GM11168 (cell line): ENCODE results near the gene ZNF30.
"Not testable (repeated sequence)": the region's sequence is repeated elsewhere in the genome, so short reads cannot be mapped to it uniquely, and the experiment has no call there.

Experiments used
- in situ Hi-C: fragments of 300-500 bp; cut with MboI; formaldehyde crosslinking; loops from one replicate; pipeline ENCODE4 v1.12.0; 2022; ENCODE audit warnings: low sequenced_read_pairs; ENCODE audit not compliant: unreplicated experiment

Gene ZNF30

DNA sequence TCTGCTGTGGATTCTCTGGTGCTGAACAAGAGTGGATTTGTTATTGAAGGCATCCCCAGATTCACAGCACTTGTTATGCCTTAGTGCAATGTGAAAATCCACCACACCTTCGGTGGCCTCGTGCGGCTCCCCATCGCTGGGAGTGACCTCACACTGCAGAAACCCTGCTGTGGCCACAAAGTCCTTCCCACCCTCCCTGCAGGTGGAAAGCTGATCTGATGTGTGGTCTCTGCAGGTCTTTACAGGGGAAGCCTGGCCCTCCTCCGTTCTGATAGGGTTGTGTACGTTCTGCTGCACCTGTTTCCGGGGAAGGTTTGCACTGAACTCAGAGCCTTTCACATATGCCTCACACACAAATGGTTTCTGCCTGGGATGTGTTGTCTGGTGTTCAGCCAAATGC, 32.3 kb downstream of the ZNF30 start:
- in situ Hi-C loops: no loop called here

DNA sequence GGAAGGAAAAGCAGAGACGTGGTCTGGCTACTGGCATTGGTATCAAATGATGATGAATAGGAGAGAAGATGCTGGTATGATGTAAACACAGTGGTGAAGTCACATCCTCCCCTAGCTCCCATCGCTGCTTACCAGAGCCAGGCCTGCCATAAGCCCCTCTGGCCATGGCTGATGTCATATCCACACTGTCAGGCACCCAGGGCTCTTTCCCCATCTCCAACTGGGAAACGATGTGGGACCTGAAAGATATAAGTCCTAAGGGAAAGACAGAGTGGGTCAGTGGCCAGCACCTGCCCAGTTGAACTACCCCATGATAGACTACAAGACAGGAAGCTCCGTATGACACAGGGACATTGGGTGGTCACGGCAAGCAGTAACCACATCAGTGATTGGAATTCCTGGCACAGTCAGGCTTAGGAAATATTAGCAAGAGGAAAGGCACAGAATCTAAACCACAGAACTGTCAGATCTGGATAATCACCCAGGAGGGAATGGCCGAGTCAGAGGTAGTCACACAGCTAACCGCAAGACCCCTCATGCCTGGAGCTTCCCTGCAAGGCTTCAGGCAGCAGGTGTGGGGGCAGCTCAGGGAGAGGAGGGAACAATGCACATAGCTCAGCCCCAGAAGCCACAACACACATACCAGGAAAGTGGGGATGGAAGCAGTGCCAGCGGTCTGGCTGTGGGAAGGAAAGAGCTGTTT, 33.6 kb downstream of the ZNF30 start:
- in situ Hi-C loops: no loop called here

DNA sequence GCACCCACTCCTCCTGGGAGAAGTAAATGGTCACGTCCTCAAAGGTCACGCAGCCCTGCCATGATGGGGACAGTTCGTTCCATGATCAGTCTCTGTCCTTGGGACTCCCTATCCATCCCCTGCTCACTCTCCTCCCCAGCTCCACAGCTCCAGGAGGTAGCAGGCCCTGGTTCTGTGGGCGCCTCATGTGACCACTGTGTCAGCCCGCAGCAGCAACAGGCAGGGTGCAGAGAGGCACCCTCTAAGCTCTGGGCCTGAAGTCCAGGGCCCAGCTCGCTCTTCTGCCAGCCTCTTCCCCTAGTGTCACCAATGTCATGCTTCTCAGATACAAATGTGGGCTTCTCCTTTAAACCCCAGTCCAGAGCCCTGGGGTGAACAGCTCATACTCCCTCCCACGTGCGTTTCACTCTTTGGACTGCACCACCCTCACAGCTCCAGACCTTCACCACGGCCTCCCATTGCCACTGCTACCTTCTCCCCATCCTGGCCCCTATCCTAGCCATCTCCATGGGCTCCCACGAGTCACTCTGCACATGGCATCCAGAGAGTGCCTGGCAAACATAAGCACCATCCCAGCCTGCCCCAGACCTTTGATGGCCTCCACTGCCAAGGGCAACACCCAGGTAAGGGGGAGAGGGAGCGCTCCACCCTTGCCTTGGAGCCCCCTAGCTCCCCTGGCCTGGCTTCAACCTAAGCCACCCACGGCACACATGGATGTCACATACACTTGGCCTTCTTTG, 34.4 kb downstream of the ZNF30 start:
- in situ Hi-C loops: no loop called here

DNA sequence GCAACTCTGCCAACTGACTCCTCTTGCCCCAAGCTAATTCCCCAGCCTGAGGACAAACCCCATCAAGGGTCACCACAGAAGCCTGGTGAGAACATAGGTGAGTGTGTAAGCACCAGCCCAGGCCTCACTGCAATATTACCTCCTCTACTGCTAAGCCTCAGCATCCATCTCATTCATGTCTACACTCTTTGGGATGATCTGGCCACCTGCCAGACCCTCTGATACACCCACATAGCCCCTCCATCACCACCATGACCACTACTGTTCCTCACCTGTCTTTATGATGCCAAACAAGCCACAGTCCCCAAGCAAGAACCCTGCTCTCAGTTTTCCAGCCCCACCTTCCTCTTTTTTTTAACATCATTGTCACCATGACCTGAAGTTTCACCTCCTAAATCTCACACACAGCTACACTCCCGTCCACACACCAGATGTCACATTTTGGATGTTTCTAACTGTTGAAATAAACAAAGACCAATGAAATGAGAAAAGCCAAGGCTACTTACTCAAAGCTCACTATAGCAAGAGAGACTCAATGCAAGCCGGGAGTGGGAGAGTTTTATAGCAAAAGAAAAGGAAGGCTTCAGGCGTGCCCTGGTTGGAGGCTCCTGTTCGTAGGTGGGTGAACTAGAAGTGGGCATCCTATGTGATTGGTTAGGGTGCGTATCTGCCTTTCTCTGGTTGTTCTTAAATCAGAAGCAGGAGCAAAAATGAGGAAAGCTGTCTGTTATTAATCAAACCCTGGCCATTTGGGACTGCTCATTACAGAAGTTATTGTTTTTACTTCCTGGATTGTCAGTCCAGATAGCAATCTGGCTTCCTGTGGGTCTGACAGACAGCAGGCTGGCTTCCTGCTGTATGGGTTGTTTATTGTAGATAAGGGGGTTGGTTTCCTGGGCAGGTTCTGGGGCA, 35.3 kb downstream of the ZNF30 start:
- in situ Hi-C loops: no loop called here

DNA sequence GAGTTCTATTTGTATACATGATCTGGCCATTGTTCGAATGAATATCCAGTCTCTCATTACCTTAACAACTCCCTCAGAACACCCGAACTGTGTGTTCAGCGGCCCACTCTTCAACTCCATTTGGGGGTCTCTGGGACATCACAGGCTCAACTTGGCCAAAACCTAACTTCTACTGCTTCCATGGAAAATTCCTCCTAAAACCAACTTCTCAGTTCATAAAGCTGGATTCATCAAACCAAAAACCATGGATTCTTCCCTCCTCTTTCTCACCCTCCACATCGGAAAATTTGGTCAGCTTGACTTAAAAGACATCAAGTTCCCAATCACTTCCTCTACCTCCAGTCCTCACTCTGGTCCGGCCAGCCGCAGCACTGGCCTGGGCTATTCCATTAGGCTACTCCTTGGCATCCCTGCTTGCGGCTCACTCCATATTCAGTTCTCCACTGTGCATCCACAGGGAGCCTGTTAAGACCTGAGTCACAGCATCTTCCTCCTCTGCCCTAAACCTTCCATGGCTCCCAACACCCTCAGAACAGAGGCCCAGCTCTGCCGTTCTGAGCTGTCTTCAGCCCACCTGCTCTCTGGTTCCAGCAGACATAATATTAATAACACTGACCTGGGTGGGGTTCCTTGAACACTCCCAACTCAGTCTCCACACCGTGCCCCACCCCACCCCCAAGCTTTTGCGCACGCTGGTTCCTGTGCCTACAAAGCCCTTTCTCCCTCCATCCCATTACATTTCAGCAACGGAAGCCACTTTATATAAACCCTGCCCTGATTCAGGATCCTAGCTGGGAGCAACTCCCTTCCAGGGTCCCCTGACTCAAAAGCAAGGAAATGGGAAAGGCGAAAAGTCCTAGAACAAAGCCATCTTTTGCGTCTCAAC, 36.2 kb downstream of the ZNF30 start:
- in situ Hi-C loops: no loop called here

DNA sequence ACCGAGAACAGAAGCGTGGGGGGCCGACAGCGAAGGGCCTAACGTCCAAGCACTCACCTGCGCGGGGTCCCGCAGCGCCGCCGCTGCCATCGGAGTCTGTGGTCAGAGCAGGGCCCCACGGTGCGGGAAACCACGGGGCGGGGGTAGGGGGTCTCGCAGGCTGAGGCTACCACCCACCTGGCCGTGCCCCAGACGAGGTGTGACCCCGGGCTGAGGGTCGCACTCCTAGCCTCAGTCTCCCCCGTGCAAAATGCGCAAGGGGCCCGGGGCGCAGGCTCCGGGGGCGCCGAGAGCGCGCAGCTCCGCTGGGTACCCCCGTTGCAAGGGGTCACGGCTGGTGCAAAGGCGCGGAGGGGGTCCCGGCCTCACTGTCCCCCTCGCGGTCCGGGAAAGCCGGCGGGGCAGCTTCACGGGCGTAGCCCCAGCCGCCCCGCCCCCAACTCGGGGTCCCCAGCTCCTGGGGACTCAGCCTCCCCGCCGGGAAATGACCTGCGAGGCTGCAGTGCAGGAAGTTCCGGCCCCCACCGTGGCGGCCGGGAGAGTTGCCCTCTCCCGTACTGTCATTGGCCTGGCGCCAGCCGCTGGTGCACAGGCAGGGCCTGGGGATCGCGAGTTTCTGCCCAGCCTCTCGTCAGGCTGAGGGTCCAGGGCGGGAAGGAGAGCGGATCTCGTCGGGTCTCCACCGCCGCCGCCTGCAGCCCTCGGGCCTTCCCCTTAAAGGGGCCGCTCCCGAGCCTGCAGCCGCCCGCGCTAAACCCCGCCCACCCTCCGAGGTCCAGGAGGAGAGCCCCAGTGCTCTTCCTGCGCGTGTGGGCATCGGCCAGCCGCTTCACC, 37.1 kb downstream of the ZNF30 start, which contains the start of gene ZNF792:
ZNF792 (minus strand) TSS at position 657 of the 834 bp plus-strand sequence; CDS start at position 90, 567 bp downstream.
- in situ Hi-C loops: no loop called here

DNA sequence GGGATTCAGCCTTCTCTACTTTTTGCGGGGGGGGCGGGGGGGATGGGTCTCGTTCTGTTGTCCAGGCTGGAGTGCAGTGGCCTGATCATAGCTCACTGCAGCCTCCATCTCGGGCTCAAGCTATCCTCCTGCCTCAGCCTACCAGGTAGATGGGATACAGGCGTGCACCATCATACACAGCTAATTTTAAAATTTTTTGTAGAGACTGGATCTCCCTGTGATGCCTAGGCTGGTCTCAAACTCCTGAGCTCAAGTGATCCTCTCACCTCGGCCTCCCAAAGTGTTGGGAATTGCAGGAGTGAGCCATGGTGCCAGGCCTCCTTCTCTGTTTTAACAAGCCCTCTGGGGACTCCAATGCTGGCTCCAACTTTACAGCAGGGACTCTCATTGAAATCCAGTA, 37.9 kb downstream of the ZNF30 start:
- in situ Hi-C loops: no loop called here

DNA sequence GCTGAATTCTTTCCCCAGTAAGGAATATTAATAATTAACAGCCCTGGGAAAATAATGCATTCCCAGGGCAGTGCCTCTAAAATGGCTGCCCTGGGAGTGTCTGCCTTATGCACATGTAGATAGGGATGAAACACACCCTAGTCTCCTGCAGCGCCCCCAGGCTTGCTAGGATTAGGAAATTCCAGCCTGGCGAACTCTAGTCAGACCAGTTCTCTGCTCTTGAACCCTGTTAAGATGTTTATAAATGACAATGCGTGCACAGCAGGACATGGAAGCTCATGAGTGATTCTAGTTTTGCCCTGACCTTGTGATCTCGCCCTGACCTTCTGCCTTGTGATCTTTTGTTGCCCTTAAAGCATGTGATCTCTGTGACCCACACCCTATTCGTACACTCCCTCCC, 38.8 kb downstream of the ZNF30 start:
- in situ Hi-C loops: not testable (repeated sequence)

DNA sequence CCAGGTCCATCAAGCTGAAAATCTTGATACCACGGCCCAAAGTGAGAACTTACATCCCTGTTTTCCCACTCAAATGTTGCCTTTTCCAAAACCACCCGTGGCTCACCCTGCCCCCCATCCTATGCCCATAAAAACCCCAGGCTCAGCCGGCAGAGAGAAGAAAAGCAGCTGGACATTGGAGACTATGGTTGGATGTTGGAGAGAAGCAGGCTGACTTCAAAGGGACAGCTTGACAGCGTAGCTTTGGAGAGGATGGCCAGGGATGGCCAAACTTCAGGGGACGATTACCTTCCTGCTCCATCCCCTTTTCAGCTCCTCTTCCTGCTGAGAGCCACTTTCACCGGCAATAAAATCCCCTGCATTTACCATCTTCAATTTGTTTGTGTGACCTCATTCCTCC, 40.8 kb downstream of the ZNF30 start:
- in situ Hi-C loops: no loop called here

DNA sequence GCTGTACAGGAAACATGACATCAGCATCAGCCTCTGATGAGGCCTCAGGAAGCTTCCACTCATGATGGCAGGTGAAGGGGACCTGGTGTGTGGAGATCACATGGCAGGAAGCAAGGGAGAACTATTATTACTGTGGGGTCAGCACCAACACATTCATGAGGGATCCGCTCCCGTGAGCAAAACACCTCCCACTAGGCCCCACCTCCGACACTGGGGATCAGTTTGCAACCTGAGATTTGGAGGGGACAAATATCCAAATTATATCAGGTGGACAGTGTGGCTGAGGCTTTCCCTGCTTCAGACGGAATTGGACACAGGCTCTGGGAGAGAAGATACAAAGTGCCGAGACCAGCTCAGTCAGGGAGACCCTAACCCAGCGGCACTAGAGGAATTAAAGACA, 43.0 kb downstream of the ZNF30 start:
- in situ Hi-C loops: no loop called here

DNA sequence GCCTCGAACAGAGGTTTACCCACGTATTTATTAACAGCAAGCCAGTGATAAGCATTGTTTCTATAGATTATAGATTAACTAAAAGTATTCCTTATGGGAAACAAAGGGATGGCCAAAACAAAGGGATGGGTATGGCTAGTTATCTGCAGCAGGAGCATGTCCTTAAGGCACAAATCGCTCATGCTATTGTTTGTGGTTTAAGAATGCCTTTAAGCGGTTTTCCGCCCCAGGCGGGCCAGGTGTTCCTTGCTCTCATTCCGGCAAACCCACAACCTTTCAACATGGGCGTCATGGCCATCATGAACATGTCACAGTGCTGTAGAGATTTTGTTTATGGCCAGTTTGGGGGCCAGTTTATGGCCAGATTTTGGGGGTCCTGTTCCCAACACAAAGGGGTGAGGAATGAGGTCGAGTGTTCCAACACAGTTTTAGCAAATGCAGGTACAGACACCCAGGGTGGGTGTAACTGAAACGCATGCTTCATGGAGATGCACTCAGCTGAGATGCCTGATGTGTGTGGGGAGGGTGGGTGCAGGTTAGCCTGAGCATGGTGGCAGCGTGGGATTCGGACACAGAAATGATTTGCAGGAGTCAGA, 43.6 kb downstream of the ZNF30 start:
- in situ Hi-C loops: not testable (repeated sequence)

DNA sequence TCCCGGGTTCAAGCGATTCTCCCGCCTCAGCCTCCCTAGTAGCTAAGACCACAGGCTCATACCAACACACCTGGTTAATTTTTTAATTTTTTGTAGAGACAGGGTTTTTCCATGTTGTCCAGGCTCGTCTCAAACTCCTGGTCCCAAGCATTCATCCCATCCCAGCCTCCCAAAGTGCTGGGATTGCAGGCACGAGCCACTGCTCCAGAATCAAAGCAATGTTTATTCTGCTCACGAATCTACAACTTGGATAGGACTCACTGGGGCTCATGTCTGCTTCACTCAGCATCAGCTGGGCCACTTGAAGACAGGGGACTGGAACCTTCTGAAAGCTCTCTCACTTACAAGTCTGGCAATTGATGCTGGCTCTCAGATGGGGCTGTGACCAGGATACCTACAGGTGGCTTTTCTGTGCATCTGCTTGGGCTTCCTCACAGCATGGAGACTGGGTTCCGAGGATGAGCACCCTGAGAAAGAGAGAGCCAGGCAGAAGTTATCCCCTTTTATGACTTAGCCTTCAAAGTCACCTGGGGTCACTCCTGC, 45.5 kb downstream of the ZNF30 start:
- in situ Hi-C loops: no loop called here

DNA sequence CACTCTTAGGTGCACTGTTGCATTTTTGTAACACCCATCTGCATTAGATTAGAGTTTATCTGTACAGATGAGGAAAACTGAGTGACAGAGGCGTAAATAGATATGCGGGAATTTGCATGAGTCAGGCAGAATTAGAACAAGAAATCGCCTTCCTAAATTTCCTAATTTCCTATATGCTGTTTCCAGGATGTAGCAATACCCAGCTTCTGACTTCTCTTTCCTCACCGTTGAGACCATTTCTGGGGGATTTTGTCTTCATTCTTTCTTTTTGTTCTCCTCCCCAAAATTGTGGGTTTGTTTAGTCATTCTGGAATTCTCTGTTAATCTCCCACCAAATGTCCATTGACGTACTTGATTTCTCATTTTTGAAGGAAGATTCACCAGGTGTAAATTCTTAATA, 47.9 kb downstream of the ZNF30 start:
- in situ Hi-C loops: no loop called here

DNA sequence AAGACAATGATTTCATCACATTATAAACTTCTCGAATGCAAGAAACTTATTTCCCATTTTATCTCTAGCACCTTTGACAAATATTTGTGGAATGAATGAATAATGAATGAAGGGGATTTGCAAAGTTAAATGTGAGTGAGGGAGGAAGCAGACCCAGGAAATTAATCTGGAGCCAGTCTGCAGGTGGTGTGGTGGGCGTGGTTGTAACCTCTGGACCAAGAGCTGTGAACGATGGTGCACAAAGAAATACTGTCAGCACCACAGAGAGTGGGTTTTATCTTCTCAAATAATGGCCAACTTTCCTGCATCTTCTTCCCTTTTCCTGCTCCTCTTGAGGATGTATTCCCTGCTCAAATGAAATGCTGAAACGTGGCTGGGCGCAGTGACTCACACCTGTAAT, 48.4 kb downstream of the ZNF30 start:
- in situ Hi-C loops: no loop called here

DNA sequence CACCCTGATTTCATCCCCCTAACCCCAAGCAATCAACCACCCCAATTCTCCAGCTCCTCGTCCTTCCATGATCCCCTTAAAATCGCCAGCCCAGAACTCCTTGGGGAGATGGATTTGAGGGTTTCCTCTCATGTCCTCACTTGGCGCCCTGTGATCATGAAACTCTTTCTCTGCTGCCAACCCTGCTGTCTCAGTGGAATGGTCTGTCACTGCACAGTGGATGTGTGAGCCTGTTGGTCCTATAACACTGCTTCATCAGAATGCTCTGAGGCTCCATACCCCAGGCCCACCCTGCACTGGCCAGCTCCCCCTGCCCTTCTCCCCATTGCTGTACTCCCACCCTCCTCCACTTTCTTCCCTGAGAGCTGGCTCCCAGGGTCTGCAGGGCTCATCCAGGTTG, 49.9 kb downstream of the ZNF30 start:
- in situ Hi-C loops: no loop called here

DNA sequence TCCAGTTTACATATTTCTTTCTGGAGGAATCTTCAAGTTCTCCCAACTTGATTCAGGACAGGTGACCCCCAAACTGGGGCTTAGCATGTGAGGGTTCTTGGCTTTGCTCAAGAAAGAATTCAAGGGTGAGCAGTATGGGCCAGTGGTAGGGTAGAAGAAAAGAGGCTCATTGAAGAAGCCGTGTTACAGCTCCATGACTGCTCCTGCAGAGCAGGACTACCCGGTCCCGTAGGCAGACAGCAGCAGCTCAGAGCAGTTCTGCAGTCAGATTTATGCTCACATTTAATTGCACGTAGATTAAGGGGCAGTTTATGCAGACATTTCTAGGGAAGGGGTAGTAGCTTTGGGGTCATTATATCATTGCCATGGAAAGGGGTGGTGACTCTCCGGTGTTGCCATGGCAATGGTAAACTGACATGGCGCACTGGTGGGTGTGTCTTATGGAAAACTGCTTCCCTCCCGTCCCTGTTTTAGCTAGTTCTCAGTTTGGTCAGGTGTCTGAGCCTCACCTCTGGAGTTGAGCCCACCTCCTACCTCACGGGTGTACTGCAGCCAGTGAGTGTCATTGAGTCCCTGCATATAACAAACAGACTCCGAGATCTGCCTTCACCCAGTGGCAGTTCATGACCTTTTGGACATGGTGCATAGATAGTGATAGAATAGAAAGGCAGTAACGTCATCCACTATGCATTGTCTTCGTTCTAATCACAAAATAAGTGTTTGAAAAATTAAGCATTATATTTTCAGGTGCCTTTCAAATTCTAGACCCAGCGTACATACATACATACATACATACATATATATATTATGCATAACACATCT, 53.3 kb downstream of the ZNF30 start:
- in situ Hi-C loops: no loop called here

DNA sequence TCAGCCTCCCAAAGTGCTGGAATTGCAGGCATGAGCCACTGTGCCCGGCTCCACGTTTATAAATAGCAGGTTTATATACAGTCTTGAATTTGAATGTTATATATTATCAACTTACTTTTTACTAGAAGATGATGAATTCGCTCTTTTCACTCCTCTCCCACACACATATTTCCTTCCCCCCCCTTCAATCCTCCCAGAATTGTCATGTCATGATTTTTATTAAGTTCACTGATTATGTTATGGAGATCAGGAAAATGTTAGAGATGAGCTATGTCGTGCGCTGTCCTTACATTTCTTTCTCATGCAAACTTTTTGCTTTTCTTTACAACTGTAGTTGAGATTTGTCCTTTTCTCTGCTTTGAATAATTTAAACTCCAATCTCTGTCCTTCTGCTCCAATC, 55.6 kb downstream of the ZNF30 start:
- in situ Hi-C loops: no loop called here

DNA sequence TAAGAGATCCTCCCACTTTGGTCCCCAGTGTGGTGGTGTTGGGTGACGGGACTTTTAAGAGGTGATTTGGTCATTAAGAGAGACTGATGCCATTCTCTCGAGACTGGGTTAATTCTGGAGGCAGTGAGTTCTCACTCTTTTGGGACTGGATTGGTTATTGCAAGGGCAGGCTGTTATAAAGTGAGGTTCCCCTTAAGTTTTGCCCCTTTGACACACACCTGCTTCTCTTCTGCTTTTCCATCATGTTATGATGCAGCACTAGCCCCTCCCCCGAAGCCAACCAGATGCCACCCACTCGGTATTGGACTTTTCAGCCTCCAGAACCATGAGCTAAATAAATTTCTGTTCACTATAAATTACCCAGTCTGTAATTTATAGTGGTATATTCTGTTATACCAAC, 57.1 kb downstream of the ZNF30 start:
- in situ Hi-C loops: no loop called here
